NCI-H2227 (cell line): Measurements from ENCODE around the gene ELANE.
"Not testable (repeated sequence)": the region's sequence is repeated elsewhere in the genome, so short reads cannot be mapped to it uniquely, and the experiment has no call there.

Experiments used
- DNase-seq: peaks from one replicate; lab custom pipeline; 2025; ENCODE audit not compliant: unreplicated experiment; lab: John Stamatoyannopoulos, UW

The ELANE gene

DNA sequence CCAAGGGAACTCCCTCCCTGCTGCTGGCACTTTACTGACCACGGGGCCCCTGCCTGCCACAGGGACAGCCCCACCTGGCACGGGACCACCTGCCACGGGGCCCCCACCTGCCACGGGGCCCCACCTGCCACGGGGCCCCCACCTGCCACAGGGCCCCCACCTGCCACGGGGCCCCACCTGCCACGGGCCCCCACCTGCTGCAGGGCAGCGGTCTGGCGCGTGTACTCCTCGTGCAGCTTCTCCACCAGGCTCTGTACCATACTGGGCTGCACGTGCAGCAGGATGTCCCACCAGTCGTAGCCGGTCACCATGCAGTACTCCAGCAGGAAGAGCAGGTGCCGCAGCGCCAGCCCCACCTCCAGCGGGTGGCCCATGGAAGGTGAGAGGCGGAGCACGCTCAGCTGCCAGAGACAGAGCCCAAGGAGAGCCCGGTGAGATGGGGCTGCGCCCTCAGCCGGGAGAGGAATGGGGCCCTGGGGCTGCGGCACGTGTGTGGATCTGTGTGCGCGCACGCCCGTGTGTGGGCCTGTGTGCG, 24.7 kb downstream of the ELANE start:
- no peak for DNase-seq

DNA sequence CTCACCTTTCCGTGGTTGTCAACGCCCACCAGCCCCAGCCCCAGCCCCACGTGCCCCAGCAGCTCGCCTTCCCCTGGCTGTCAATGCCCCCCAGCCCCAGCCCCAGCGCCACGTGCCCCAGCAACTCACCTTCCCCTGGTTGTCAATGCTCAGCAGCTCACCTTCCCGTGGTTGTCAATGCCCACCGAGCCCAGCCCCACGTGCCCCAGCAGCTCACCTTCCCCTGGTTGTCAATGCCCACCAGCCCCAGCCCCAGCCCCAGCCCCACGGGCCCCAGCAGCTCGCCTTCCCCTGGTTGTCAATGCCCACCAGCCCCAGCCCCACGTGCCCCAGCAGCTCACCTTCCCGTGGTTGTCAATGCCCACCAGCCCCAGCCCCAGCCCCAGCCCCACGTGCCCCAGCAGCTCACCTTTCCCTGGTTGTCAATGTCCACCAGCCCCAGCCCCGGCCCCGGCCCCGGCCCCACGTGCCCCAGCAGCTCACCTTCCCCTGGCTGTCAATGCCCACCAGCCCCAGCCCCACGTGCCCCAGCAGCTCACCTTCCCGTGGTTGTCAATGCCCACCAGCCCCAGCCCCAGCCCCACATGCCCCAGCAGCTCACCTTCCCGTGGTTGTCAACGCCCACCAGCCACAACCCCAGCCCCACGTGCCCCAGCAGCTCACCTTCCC, 26.0 kb downstream of the ELANE start:
- not testable (repeated sequence) for DNase-seq

DNA sequence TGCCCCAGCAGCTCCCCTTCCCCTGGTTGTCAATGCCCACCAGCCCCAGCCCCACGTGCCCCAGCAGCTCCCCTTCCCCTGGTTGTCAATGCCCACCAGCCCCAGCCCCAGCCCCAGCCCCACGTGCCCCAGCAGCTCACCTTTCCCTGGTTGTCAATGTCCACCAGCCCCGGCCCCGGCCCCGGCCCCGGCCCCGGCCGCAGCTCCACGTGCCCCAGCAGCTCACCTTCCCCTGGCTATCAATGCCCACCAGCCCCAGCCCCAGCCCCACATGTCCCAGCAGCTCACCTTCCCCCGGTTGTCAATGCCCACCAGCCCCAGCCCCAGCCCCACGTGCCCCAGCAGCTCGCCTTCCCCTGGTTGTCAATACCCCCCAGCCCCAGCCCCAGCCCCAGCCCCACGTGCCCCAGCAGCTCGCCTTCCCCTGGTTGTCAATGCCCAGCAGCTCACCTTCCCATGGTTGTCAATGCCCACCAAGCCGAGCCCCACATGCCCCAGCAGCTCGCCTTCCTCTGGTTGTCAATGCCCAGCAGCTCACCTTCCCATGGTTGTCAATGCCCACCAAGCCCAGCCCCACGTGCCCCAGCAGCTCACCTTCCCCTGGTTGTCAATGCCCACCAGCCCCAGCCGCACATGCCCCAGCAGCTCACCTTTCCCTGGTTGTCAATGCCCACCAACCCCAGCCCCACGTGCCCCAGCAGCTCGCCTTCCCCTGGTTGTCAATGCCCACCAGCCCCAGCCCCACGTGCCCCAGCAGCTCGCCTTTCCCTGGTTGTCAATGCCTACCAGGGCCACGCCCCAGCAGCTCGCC, 26.9 kb downstream of the ELANE start:
- DNase-seq, result not testable (repeated sequence)

DNA sequence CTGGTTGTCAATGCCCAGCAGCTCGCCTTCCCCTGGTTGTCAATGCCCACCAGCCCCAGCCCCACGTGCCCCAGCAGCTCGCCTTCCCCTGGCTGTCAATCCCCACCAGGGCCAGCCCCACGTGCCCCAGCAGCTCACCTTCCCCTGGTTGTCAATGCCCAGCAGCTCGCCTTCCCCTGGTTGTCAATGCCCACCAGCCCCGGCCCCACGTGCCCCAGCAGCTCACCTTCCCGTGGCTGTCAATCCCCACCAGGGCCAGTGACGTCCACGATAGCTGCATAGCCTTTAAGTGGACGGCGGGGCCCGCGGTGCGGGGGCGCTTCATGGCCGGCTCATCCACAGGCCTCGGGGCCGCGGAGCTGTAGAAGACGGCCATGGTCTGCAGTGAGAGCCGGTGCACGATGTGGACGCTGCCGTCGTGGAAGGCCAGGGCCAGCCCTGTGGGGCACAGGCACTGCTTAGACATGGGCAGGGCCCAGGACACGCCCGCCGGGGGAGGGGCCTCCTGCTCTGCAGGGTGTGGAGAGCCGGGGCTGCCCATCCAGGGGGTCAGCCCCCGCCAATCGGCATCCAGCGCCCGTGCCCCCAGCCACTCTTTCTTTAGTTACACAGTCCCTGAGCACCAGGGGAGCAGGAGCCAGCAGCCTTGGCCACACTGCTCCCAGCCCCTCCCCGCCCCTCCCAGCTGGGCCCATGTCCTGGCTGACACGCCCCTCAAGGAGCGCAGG, 27.8 kb downstream of the ELANE start:
- no peak for DNase-seq

GRCh38 chr19:881385-882071, 29.4 kb downstream of the ELANE start:
- no peak for DNase-seq

DNA sequence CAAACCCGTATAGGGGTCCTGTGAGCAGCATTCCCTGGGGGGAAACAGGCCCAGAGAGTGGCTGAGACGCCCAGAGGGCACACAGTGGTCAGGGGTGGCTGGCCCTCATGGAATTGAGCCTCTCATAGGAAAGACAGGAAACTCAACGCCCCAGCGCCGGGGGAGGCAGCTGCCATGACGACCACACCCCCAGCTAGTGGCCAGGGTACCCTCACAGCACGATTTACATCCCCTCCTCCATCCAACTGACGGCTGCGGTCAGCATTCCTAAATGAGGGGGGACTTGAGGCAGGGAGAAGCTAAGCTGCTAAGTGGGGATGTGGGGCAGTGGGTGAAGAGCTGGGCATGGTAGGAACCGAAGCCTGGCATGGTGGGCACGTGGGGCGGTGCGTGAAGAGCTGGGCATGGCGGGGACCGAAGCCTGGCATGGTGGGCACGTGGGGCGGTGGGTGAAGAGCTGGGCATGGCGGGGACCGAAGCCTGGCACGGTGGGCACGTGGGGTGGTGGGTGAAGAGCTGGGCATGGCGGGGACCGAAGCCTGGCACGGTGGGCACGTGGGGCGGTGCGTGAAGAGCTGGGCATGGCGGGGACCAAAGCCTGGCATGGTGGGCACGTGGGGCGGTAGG, 30.9 kb downstream of the ELANE start:
- DNase-seq, result no peak

DNA sequence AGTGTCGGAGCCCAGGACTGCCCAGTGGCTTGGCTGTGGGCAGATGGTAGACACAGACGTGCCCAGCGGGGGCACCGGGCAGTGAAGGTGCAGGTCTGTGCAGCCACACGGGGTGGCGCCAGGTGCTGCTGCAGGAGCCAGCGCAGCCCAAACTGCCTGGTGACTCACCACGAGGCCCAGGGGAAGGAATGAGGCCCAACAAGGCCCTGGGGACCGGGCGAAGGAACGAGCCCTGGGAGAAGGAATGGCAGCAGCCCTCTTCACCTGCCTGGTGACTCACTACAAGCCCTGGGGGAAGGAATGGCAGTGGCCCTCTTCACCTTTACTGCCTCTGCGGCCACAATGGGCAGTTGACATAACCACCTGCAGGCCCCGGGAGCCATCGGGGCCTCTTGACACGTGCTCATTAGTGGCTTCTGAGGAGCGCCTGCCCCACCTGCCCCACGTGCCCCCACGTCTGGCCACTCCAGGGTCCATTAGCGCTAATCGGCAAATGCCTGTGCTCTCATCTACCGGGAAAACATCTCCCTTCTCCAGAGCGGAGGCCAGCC, 31.6 kb downstream of the ELANE start:
- DNase-seq, result no peak

- no peak for DNase-seq
These were observed 32.5 kb downstream of the ELANE start for GRCh38 chr19:884420-885211.

DNA sequence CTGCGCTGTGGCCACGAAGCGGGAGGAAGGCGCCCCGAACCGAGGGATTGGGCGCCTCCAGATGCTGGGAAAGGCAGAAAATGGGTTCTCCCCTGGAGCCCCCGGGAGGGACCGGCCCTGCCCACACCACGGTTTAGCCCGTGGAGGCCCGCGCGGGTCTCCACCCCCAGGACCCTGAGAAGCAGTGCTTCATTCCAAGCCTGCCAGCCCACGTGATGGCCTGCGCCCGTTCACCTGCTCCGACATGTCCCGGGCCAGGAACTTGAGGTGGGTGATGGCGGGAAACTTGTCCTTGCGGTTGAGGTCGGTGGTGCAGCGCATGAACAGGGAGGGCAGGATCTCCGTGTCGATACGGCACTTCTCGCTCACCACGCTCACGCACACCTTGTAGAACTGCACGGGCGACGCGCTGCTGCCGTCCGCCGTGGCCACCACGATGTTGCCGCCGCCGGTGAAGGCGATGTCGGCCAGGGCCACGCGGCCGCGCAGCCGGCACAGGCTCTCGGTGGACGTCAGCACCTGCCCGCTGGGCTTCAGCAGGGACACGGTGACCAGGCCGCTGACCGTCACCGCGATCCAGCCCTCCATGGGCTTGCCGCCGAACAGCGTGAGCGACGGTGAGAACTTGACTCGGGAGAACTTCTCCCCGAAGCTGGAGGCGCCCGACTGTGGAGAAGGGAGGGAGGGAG, 33.6 kb downstream of the ELANE start:
- no peak for DNase-seq

- DNase-seq, result no peak
These were observed 35.0 kb downstream of the ELANE start for GRCh38 chr19:887072-887471.

DNA sequence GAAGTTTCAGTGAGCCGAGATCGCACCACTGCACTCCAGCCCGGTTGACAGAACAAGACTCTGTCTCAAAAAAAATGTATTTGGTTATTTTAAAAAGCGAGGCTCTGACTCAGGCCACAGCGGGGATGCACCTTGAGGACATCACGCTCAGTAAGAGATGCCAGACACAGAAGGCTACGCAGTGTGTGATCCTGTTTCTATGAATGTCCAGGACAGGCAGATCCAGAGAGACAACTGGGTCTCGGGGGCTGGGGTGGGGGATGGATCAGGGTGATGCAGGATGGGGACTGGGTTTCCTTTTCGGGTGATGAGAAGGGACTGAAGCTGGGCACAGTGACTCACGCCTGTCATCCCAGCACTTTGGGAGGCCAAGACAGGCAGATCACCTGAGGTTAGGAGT, 35.5 kb downstream of the ELANE start:
- no peak for DNase-seq

DNA sequence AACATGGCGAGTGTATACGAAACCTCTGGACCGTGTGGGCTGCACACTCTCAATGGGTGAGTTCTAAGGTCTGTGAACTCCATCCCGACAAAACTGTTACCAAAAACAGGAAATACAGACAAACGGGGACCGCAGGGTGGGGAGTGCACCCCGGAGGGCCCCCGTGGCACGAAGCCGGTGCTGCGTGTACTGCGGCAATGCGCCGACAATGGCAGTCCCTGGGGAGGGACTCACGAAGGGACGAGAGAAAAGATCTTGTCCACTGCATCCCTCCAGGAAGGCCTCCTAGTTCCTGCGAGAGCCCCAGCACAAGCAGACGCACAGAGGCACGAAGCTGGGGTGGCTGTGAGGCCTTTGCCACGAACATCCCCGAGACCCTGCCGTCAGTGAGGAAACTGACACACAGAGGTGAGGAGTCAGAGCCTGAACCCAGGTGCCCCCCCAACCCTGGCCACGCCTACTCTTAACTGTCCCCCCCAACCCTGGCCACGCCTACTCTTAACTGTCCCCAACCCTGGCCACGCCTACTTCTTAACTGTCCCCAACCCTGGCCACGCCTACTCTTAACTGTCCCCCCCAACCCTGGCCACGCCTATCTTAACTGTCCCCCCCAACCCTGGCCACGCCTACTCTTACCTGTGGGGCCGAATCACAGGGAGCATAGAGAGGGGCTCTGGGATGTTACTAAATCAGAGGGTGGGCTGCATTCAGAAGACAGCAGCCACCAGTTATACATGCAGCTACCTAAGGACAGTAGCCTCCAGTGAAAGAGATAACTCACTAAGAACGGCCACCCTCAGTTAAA, 36.7 kb downstream of the ELANE start:
- DNase-seq, result no peak

- no peak for DNase-seq
These were observed 37.7 kb downstream of the ELANE start for GRCh38 chr19:889662-890295.

DNA sequence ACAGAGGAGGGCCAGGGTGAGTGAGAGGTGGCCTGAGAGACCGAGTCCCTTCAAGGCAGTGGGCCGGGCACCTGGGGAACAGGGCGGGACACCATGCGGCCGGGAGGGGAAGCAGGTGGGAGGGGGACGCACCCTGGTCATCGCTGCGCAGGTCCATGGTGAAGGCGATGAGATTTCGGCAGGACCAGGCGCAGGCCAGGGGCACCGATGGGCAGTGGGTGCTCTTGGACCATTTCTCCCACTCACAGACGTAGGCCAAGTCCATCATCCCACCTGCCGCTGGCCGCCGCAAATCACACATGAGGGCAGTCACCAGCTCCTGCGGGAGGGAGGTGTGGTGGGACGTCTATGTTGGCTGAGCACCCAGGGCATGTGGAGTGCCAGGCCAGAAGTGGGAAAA, 38.7 kb downstream of the ELANE start:
- DNase-seq, result no peak

DNA sequence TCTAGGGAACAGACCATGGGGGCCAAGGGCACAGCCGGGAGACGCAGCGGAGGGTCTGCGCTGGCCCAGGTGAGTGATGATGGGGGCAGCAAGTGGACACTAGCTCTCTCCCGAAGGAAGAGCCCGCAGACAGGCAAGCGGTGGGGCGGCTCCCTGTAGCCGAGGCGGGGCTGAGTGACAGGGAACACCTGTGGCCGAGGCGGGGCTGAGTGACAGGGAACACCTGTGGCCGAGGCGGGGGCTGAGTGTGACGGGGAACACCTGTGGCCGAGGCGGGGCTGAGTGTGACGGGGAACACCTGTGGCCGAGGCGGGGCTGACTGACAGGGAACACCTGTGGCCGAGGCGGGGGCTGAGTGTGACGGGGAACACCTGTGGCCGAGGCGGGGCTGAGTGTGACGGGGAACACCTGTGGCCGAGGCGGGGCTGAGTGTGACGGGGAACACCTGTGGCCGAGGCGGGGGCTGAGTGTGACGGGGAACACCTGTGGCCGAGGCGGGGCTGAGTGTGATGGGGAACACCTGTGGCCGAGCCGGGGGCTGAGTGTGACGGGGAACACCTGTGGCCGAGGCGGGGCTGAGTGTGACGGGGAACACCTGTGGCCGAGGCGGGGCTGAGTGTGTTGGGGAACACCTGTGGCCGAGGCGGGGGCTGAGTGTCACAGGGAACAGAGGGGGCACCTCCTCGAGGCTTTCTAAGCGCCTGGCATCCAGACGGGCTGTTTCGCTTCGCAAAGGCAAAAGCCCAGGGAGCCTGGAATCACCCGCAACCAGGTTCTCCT, 39.5 kb downstream of the ELANE start:
- not testable (repeated sequence) for DNase-seq

GRCh38 chr19:892243-892893, 40.3 kb downstream of the ELANE start:
- DNase-seq, result no peak
